Nephron progenitor cell (in vitro differentiated cells): ENCODE results near the gene MYO18A.
A peak's percentile ranks its signal among the peaks of the same experiment; 100 is the strongest.

ENCODE experiments used
- DNase-seq: peaks from one replicate; pipeline ENCODE4 v3.0.0; 2021
- H3K27ac Mint-ChIP-seq: 2 replicates; pipeline ENCODE4 v1.8.0; 2021; ENCODE audit warnings: mild to moderate bottlenecking, moderate library complexity, mixed read lengths
- H3K27me3 Mint-ChIP-seq: 2 replicates; pipeline ENCODE4 v1.8.0; 2021; ENCODE audit warnings: mild to moderate bottlenecking, low read depth, mixed read lengths; ENCODE audit not compliant: poor library complexity
- H3K36me3 Mint-ChIP-seq: 2 replicates; pipeline ENCODE4 v1.8.0; 2021; ENCODE audit warnings: low read depth, mixed read lengths
- H3K4me1 Mint-ChIP-seq: 2 replicates; pipeline ENCODE4 v1.8.0; 2021; ENCODE audit warnings: mixed read lengths
- H3K4me3 Mint-ChIP-seq: 2 replicates; pipeline ENCODE4 v1.8.0; 2021; ENCODE audit warnings: mild to moderate bottlenecking, moderate library complexity, mixed read lengths
- H3K9me3 Mint-ChIP-seq: 2 replicates; pipeline ENCODE4 v1.8.0; 2021; ENCODE audit warnings: mild to moderate bottlenecking, moderate library complexity, mixed read lengths
- CTCF ChIP-seq: fragments of 200-600 bp; sonication (generic); IDR thresholded peaks from 2 replicates; pipeline ENCODE4 v1.5.0; 2021; ENCODE audit warnings: antibody characterized with exemption

MYO18A gene

GRCh38 chr17:29066606-29067005 is 113.6 kb downstream of the MYO18A start:
- DNase-seq, result no peak
- H3K27me3 Mint-ChIP-seq, result peaks cover 15% of the 10 kb centered on the region
- H3K4me3 Mint-ChIP-seq, result no peak overlapping the region
- peaks cover 38% of the 10 kb centered on the region for H3K4me1 Mint-ChIP-seq
- no peak overlapping the region for H3K27ac Mint-ChIP-seq
- no peaks in the 10 kb centered on the region for H3K36me3 Mint-ChIP-seq
- TF ChIP-seq CTCF, result no peak
- no peaks in the 10 kb centered on the region for H3K9me3 Mint-ChIP-seq

DNA sequence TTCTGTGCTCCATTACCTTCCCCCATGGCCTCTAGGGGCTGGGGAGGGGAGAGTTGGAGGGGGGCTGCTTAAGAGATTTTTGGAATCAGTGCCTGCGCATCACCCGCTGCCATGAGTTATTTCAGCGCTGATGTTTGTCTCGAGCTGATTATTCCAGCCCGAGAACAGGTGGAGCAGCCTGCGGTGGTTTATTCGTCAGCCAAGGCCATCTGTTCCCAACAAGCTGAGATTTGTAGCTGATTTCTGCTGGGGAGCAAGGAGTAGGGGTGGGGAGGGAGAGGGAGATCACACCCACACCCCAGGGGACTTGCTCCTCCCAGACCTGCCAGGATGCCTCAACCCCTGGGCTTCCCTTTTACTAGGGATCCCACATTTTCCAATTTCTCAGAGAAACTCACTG is 114.2 kb downstream of the MYO18A start:
- no peak overlapping the region for H3K4me3 Mint-ChIP-seq

DNA sequence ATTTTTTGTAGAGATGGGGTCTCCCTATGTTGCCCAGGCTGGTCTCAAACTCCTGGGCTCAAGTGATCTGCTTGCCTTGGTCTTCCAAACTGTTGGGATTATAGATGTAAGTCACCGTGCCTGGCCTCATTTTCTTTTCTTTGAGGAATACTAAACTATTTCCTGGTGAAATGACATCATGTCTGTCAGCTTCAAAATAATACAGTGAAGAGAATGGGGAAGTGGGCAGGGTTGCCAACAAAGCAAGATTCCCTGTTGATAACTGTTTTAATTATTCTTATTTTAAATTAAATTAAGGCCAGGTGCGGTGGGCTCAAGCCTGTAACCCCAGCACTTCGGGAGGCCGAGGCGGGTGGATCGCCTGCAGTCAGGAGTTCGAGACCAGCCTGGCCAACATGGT is 116.2 kb downstream of the MYO18A start:
- Mint-ChIP-seq H3K36me3 (no peaks in the 10 kb centered on the region), H3K27ac (no peak overlapping the region), H3K4me3 (no peak overlapping the region), H3K27me3 (peaks cover 15% of the 10 kb centered on the region), H3K9me3 (no peaks in the 10 kb centered on the region), H3K4me1 (peaks cover 55% of the 10 kb centered on the region)
- no peak for DNase-seq
- TF ChIP-seq CTCF, result no peak

More for the DNA sequence above, 114.2 kb downstream of the MYO18A start:
- H3K9me3 Mint-ChIP-seq, result no peaks in the 10 kb centered on the region
- H3K27me3 Mint-ChIP-seq, result peaks cover 15% of the 10 kb centered on the region
- no peaks in the 10 kb centered on the region for H3K36me3 Mint-ChIP-seq
- no peak for TF ChIP-seq CTCF
- H3K27ac Mint-ChIP-seq, result no peak overlapping the region
- H3K4me1 Mint-ChIP-seq, result peaks cover 44% of the 10 kb centered on the region
- DNase-seq, result no peak

GRCh38 chr17:29062215-29062614 is 118.0 kb downstream of the MYO18A start:
- peaks cover 12% of the 10 kb centered on the region for H3K27me3 Mint-ChIP-seq
- no peak overlapping the region for H3K27ac Mint-ChIP-seq
- no peak for DNase-seq
- no peaks in the 10 kb centered on the region for H3K36me3 Mint-ChIP-seq
- H3K9me3 Mint-ChIP-seq, result no peaks in the 10 kb centered on the region
- no peak overlapping the region for H3K4me3 Mint-ChIP-seq
- no peak for TF ChIP-seq CTCF
- peaks cover 61% of the 10 kb centered on the region for H3K4me1 Mint-ChIP-seq

DNA sequence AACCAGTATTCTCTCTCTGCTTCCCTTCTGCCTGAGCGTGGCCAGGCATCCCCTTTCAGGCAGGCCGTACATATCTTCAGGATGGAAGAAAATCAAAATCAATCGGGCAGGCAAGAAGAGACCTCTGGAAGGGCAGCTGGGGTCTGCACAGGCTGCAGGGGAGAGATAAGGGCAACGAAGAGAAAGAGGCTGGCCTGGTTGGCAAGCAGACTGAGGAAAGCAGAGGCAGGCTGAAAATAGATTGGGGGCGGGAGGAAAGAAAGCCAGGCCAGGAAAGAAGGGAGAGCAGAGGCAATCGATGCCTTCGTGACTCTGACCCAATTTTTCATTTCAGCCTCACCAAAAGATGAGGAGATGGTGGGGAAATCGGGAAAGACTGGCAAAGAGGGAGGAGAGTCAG is 119.2 kb downstream of the MYO18A start:
- H3K27ac Mint-ChIP-seq, result peak overlapping the region; percentile 18
- H3K4me3 Mint-ChIP-seq, result peak overlapping the region; percentile 31
- H3K27me3 Mint-ChIP-seq, result peaks cover 10% of the 10 kb centered on the region
- H3K4me1 Mint-ChIP-seq, result peaks cover 63% of the 10 kb centered on the region
- no peaks in the 10 kb centered on the region for H3K36me3 Mint-ChIP-seq
- no peak for DNase-seq
- no peaks in the 10 kb centered on the region for H3K9me3 Mint-ChIP-seq
- TF ChIP-seq CTCF, result no peak

- no peaks in the 10 kb centered on the region for H3K36me3 Mint-ChIP-seq
- peaks cover 68% of the 10 kb centered on the region for H3K4me1 Mint-ChIP-seq
- no peaks in the 10 kb centered on the region for H3K9me3 Mint-ChIP-seq
- peak overlapping the region; percentile 18 for H3K27ac Mint-ChIP-seq
- no peak for TF ChIP-seq CTCF
- H3K4me3 Mint-ChIP-seq, result peak overlapping the region; percentile 31
- H3K27me3 Mint-ChIP-seq, result peaks cover 11% of the 10 kb centered on the region
- peak; percentile 32 for DNase-seq
Observed at GRCh38 chr17:29060475-29060874, 119.7 kb downstream of the MYO18A start.
